OCI-LY3 (cell line): ENCODE measurements around the gene DNAJC17.

ENCODE experiments used
- H2AFZ ChIP-seq: fragments of 200-600, 300-600 bp; shearing (Covaris generic); 2 replicates; pipeline ENCODE4 v1.6.0; 2014; ENCODE audit warnings: antibody characterized with exemption, low read depth, low read length
- H3K27ac ChIP-seq: fragments of 200-600, 300-600 bp; sonication (generic); 2 replicates; pipeline ENCODE4 v1.5.1; 2014; ENCODE audit warnings: mild to moderate bottlenecking, low read length, moderate library complexity, mixed read lengths
- H3K27me3 ChIP-seq: fragments of 200-600, 300-600 bp; sonication (generic); 2 replicates; pipeline ENCODE4 v1.6.1; 2014; ENCODE audit warnings: low read depth, low read length, mixed read lengths
- H3K36me3 ChIP-seq: fragments of 200-600, 300-600 bp; sonication (generic); replicated peaks from 2 replicates; pipeline ENCODE3; 2014; ENCODE audit warnings: low read depth, low read length, mixed read lengths
- H3K4me1 ChIP-seq: fragments of 300-600, 200-600 bp; sonication (generic); 2 replicates; pipeline ENCODE4 v1.6.1; 2014; ENCODE audit warnings: low read length, mixed read lengths
- H3K4me2 ChIP-seq: fragments of 200-600, 300-600 bp; sonication (generic); 2 replicates; pipeline ENCODE4 v1.6.1; 2014; ENCODE audit warnings: low read length, mixed read lengths
- H3K4me3 ChIP-seq: fragments of 300-600, 200-600 bp; sonication (generic); 2 replicates; pipeline ENCODE4 v1.5.1; 2014; ENCODE audit warnings: antibody characterized with exemption, mild to moderate bottlenecking, low read length, moderate library complexity
- H3K79me2 ChIP-seq: fragments of 300-600, 200-600 bp; shearing (Covaris generic); 2 replicates; pipeline ENCODE4 v1.6.1; 2014; ENCODE audit warnings: mild to moderate bottlenecking, low read length, mixed read lengths
- H3K9ac ChIP-seq: fragments of 300-600, 200-600 bp; shearing (Covaris generic); 2 replicates; pipeline ENCODE4 v1.6.0; 2014; ENCODE audit warnings: mild to moderate bottlenecking, low read length, moderate library complexity
- H3K9me3 ChIP-seq: fragments of 200-600, 300-600 bp; shearing (Covaris generic); 2 replicates; pipeline ENCODE4 v1.6.1; 2014; ENCODE audit warnings: low read length, mixed read lengths; ENCODE audit not compliant: insufficient read depth
- H4K20me1 ChIP-seq: fragments of 200-600, 300-600 bp; sonication (generic); 2 replicates; pipeline ENCODE4 v1.6.1; 2016; ENCODE audit warnings: low read length, mixed read lengths; ENCODE audit not compliant: insufficient read depth
- EZH2phosphoT487 ChIP-seq: fragments of 200-600 bp; shearing (Covaris generic); IDR thresholded peaks from 2 replicates; pipeline ENCODE4 v1.6.1; 2018; ENCODE audit warnings: antibody characterized with exemption, mixed run types, low read depth
- TF ChIP-seq, protein P1 (sequence below): fragments of 200-600, 300-600 bp; sonication (generic); IDR thresholded peaks from 2 replicates; pipeline ENCODE4 v1.5.1; 2014; ENCODE audit warnings: antibody characterized with exemption, low read length, low read depth

The DNAJC17 gene

DNA sequence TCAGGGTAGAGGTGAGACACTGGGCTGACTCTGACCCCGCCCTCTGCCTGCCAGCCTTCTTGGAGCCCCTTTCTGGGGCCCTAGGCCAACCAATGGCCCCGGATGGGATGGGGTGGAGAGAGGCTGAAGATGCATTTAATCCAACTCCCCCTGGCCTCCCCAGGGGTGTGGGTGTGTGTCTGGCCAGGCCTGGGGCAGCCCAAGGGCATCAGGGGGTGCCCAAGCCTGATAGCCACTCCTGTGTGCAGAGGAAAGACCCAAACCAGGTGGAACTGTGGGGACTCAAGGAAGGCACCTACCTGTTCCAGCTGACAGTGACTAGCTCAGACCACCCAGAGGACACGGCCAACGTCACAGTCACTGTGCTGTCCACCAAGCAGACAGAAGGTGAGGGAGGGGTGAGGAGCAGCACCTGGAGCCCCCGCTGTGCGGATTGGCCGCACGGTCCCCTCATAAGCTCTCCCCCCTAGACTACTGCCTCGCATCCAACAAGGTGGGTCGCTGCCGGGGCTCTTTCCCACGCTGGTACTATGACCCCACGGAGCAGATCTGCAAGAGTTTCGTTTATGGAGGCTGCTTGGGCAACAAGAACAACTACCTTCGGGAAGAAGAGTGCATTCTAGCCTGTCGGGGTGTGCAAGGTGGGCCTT lies 46.1 kb upstream of the DNAJC17 start:
- H3K4me1 ChIP-seq = peaks cover 13% of the 10 kb centered on the region
- no peaks in the 10 kb centered on the region for H3K9me3 ChIP-seq
- H3K4me2 ChIP-seq = no peak overlapping the region
- H3K4me3 ChIP-seq = no peak overlapping the region
- H2AFZ ChIP-seq = no peak overlapping the region
- no peak overlapping the region for H3K27ac ChIP-seq
- H3K9ac ChIP-seq = no peak overlapping the region
- no peaks in the 10 kb centered on the region for H3K27me3 ChIP-seq
- H3K79me2 ChIP-seq = no peaks in the 10 kb centered on the region
- TF ChIP-seq EZH2phosphoT487 = no peak
- TF ChIP-seq, protein P1, sequence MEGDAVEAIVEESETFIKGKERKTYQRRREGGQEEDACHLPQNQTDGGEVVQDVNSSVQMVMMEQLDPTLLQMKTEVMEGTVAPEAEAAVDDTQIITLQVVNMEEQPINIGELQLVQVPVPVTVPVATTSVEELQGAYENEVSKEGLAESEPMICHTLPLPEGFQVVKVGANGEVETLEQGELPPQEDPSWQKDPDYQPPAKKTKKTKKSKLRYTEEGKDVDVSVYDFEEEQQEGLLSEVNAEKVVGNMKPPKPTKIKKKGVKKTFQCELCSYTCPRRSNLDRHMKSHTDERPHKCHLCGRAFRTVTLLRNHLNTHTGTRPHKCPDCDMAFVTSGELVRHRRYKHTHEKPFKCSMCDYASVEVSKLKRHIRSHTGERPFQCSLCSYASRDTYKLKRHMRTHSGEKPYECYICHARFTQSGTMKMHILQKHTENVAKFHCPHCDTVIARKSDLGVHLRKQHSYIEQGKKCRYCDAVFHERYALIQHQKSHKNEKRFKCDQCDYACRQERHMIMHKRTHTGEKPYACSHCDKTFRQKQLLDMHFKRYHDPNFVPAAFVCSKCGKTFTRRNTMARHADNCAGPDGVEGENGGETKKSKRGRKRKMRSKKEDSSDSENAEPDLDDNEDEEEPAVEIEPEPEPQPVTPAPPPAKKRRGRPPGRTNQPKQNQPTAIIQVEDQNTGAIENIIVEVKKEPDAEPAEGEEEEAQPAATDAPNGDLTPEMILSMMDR = no peak
- H4K20me1 ChIP-seq = no peaks in the 10 kb centered on the region
- no peaks in the 10 kb centered on the region for H3K36me3 ChIP-seq

DNA sequence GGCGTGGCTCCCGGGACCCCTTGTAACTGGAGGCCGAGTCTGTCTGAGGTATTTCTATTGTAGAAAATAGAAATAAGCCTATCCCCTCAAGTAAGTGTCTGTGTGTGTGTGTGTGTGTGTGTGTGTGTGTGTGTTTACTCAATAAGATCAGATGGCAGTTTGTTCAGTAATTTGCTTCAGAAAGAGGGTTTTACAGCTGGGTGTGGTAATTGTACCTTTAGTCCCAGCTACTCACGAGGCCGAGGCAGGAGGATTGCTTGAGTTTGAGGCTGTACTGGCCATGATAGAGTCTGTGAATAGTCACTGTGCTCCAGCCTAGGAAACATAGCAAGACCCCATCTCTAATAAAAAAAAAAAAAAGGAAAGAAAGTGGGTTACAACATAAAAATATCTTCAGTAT lies 45.3 kb upstream of the DNAJC17 start:
- no peaks in the 10 kb centered on the region for H3K27me3 ChIP-seq
- H4K20me1 ChIP-seq = no peaks in the 10 kb centered on the region
- H3K27ac ChIP-seq = no peak overlapping the region
- peaks cover 11% of the 10 kb centered on the region for H3K4me1 ChIP-seq
- H3K79me2 ChIP-seq = no peaks in the 10 kb centered on the region
- H2AFZ ChIP-seq = no peak overlapping the region
- H3K4me2 ChIP-seq = no peak overlapping the region
- TF ChIP-seq, protein P1 = no peak
- no peak for TF ChIP-seq EZH2phosphoT487
- no peak overlapping the region for H3K4me3 ChIP-seq
- H3K9ac ChIP-seq = no peak overlapping the region
- no peaks in the 10 kb centered on the region for H3K36me3 ChIP-seq
- no peaks in the 10 kb centered on the region for H3K9me3 ChIP-seq

DNA sequence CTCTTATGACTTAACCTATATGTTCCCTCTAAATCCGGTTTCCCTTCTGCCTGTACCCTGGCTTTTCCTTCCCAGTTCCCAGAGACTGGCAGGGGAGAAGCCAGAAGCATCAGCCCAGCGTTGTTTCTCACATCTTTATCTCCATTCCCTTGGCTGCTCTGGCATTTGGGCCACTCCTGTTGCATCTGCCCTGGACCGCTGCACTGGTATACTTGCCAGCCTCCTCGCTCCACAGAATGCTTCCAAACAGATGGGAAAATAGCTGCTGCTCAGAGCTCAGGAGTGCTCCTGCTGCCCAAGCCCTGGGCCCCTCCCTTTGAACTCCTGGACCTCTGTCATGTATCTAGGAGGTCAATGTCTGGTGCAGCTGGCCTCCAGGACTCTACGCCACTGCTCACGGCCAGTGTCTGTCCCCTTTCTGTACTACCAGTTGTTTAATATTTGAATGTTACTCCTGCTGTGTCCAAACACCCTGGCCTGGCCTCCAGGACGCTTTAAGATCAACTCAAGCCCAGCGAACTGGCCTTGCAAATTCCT lies 43.4 kb upstream of the DNAJC17 start:
- no peak overlapping the region for H3K9ac ChIP-seq
- TF ChIP-seq, protein P1 = no peak
- TF ChIP-seq EZH2phosphoT487 = no peak
- H3K4me1 ChIP-seq = peaks cover 19% of the 10 kb centered on the region
- H3K4me3 ChIP-seq = no peak overlapping the region
- no peak overlapping the region for H3K4me2 ChIP-seq
- no peaks in the 10 kb centered on the region for H3K79me2 ChIP-seq
- H3K27ac ChIP-seq = no peak overlapping the region
- no peaks in the 10 kb centered on the region for H3K27me3 ChIP-seq
- no peak overlapping the region for H2AFZ ChIP-seq
- no peaks in the 10 kb centered on the region for H4K20me1 ChIP-seq
- no peaks in the 10 kb centered on the region for H3K9me3 ChIP-seq
- H3K36me3 ChIP-seq = no peaks in the 10 kb centered on the region

DNA sequence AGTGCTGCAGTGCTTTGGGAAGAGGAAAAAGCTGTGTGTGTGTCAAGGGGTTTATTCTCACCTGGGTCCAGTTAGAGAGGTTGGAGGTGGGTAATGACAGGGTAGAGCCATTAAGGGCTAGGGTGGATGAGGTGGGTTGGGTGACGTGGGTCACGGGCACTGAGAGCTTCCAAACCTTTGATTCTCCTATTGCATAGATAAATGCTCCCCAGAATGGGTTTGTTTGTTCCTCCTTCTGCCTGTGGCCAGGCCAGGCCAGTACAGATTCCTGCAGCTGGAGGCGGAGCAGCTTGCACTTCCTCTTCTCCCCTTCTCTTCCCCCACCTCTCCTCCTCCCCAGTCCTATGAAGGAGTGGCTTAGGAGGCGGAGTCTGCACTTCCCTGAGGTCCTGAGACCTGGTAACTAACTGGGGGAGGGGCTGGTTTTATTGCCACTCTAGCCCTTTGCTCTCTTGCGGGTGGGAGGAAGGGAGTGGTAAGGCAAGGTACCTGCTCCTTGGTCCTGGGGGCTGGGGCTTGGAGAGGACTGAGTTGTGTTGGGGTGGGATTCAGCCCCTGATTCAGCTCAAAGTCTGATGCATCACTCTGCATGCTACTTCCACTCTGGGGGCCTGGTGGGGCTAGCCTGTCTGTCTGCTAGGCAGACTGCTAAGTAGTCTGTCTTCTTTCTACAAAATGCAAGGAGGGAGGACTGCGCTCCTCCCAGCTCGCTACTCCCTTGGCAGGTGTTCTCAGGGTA lies 40.1 kb upstream of the DNAJC17 start:
- TF ChIP-seq, protein P1 = no peak
- TF ChIP-seq EZH2phosphoT487 = no peak
- no peaks in the 10 kb centered on the region for H3K36me3 ChIP-seq

More for the DNA sequence above, 40.1 kb upstream of the DNAJC17 start:
- Histone ChIP-seq H3K9ac (peak overlapping the region; percentile 25; the same call in 1 of the 2 replicates), H3K4me2 (peak overlapping the region; percentile 60), H3K27me3 (no peaks in the 10 kb centered on the region), H2AFZ (peak overlapping the region; percentile 86), H3K4me1 (peaks cover 19% of the 10 kb centered on the region), H3K79me2 (no peaks in the 10 kb centered on the region), H3K4me3 (peak overlapping the region; percentile 39; the same call in 1 of the 2 replicates), H3K9me3 (no peaks in the 10 kb centered on the region), H4K20me1 (no peaks in the 10 kb centered on the region), H3K27ac (0 out of 2 replicates have a peak overlapping the region, but pooled peaks have one; percentile 24)
